HG03025 (cell line): ENCODE measurements around the gene PRR19.

Experiments used
- ATAC-seq: cut with Tn5 transposase; IDR thresholded peaks from one replicate; pipeline ENCODE4 v1.9.1; 2021; ENCODE audit warnings: mild to moderate bottlenecking, moderate library complexity; ENCODE audit not compliant: unreplicated experiment, low FRiP score

The PRR19 gene

GRCh38 chr19:42270346-42271044, 31.4 kb upstream of the PRR19 start:
- ATAC-seq: no peak

- ATAC-seq: no peak
These were observed 30.9 kb upstream of the PRR19 start for GRCh38 chr19:42271045-42271419.

DNA sequence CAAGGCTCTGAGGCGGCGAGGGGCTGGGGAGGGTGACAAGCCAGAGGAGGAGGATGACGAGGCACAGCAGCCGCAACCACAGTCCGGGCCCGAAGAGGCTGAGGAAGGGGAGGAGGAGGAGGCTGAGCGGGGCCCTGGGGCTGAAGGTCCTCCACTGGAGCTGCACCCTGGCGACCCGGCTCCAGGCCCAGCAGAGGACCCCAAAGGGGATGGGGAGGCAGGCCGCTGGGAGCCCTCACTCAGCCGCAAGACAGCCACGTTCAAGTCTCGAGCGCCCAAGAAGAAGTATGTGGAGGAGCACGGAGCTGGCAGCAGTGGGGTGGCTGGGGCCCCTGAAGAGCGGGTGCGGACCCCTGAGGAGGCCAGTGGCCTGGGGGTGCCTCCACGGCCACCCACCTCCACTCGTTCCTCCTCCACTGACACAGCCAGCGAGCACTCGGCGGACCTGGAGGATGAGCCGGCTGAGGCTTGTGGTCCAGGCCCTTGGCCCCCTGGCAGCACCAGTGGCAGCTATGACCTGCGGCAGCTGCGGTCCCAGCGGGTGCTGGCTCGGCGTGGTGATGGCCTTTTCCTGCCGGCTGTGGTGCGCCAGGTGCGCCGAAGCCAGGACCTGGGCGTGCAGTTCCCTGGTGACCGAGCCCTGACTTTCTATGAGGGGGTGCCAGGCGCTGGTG, 29.9 kb upstream of the PRR19 start:
- ATAC-seq: no peak

DNA sequence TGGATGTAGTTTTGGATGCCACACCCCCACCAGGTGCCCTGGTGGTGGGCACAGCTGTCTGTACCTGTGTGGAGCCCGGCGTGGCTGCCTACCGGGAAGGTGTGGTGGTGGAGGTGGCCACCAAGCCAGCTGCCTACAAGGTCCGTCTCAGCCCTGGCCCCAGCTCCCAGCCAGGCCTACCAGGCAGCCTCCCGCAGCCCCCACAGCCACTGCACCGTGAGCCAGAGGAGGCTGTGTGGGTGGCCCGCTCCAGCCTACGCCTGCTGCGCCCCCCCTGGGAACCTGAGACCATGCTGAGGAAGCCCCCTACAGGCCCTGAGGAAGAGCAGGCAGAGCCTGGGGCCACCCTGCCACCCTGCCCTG, 29.4 kb upstream of the PRR19 start:
- ATAC-seq: no peak

- no peak for ATAC-seq
These were observed 28.9 kb upstream of the PRR19 start for GRCh38 chr19:42272989-42273406.

GRCh38 chr19:42273407-42274064, 28.4 kb upstream of the PRR19 start:
- no peak for ATAC-seq

DNA sequence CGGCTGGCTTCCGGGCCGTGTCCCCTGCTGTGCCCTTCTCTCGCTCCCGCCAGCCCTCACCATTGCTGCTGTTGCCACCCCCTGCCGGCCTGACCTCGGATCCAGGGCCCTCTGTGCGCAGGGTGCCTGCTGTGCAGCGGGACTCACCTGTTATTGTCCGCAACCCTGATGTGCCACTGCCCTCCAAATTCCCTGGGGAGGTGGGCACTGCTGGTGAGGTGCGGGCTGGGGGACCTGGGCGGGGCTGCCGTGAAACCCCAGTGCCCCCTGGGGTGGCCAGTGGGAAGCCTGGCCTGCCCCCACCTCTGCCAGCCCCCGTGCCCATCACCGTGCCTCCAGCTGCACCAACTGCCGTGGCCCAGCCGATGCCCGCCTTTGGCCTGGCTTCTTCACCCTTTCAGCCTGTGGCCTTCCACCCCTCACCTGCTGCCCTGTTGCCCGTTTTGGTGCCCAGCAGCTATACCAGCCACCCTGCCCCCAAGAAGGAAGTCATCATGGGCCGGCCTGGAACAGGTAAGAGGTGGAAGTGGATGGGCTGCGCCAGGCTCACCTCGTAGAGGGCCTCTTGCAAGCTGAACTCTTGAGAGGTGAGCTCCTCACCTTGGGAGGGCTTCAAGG, 27.8 kb upstream of the PRR19 start:
- no peak for ATAC-seq

- no peak for ATAC-seq
These were observed 26.8 kb upstream of the PRR19 start for GRCh38 chr19:42275103-42275502.

GRCh38 chr19:42275517-42275916, 26.4 kb upstream of the PRR19 start:
- no peak for ATAC-seq

GRCh38 chr19:42276284-42276683, 25.6 kb upstream of the PRR19 start:
- no peak for ATAC-seq

- no peak for ATAC-seq
These were observed 25.1 kb upstream of the PRR19 start for GRCh38 chr19:42276821-42277220.

DNA sequence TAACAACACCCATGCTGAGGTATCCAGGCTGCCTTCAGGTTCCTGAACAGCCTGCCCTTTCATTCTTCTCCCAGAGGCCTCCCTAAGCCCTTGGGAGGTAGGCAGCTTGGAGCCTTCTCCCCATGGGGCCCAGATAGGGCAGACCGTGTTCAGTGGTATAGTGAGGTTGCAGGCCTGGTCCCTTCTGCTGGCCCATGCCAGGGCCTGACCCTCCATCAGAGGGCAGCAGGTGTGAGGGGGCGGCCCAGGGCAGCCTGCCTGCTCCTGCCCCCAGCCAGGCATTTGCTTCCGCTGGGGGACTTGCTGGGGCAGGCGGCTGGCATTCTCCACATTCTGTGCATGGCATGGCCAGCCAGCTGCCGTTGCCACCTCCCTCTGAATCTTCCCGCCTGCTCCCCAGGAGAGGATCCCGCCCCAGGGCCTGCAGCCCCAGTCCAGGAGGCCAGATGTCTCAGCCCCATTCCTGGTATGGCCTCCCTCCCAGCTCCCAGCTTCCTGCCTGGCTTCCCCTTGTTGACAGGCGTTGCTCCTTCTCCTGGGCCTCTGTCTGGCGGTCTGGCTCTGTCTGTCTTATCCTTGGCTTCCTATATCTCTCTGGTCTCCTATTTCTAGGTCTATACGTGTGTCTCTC, 24.0 kb upstream of the PRR19 start:
- no peak for ATAC-seq

- no peak for ATAC-seq
These were observed 23.3 kb upstream of the PRR19 start for GRCh38 chr19:42278452-42279154.

- no peak for ATAC-seq
These were observed 22.6 kb upstream of the PRR19 start for GRCh38 chr19:42279155-42279901.

- ATAC-seq: no peak
These were observed 21.8 kb upstream of the PRR19 start for GRCh38 chr19:42279902-42280814.

DNA sequence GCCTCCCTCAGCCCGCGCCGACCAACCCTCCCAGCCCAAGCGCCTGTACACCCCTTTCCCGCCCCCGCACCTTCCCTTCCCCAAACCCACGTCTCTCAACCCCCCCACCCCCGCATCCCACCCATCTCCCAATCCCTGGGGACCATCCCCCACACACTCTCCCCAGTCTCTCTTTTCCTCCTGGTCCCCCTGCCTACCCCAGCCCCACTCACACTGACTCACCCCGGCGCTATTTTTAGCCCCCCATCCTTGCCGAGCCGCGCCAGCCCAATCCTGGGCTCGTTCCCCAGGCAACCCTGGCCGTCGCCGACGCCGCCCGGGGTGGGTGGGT, 21.2 kb upstream of the PRR19 start:
- ATAC-seq: no peak

DNA sequence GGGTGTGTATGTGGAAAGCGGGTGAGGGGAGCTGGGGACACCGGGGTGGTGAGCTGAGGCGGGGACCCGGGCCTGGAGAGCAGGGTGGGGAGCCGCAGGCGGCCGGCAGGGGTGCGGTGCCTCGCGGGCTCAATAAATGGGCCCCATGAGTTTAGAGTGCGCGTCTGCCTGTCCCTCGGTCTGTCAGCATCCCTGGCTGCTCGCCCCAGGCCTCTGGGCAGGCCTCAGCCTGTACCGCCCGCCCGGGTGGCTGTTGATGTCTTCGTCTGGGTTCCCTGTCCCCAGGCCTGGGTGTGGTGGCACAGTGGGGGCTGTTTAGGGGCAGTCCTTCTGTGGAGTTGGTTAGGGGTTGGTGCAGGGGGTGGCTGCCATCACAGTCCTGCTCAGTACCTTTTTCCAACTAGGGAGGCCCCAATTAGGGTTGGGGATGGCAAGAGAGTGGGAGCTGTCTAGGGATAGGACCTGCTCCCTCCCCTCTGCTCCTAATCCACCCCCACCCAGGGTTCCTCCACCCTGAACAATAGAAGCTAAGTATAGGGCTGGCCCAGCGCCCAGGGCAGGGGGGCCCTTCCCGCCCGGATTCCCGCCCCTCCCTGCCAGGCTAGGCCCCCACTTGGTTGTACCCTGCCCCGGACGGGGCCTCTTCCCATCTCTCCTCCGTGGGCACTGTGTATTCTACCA, 20.6 kb upstream of the PRR19 start:
- ATAC-seq: no peak
